ENCODE measurements around the gene RABAC1. TPM values are rescaled to one million over a fixed set of nuclear protein-coding genes. Genes with fewer than 3 reads are reported as not detected.

Gene RABAC1
- total RNA-seq, 1 donor from 2014 or later: 257 TPM

DNA sequence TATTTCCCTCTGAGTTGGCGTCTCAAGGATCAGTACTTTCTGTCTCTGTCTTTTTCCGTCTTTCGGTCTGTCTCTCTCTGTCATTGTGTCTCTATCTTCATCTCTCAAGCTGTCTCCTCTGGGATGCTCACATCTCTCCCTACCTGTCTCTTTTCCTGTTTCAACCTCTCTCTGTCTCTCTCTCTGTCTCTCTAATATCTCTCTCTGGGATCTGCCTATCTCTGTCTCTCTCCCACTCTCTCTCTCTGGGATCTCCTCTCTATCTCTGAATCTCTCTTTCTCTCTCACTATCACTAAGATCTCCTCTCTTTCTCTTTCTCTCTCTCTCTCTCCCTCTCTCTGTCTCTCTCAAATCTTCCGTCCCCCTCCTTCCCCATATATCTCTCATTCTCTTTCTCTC lies 30.9 kb upstream of the RABAC1 start:
- Histone ChIP-seq H3K9me3 (ENCODE audit: insufficient read depth, low read depth, low read length) (no peaks in the 10 kb centered on the region), H3K9ac (ENCODE audit: low read length) (no peak overlapping the region), H2AFZ (ENCODE audit: low read depth, low read length) (no peak overlapping the region), H4K20me1 (ENCODE audit: insufficient read depth, low read length) (peaks cover 3% of the 10 kb centered on the region), H3K27me3 (ENCODE audit: insufficient read depth, low read length) (peaks cover 16% of the 10 kb centered on the region), H3K79me2 (ENCODE audit: insufficient read depth, low read length) (no peaks in the 10 kb centered on the region), H3K27ac (ENCODE audit: low read depth, low read length) (no peak overlapping the region), H3K36me3 (ENCODE audit: insufficient read depth, low read length) (no peaks in the 10 kb centered on the region), H3K4me2 (ENCODE audit: low read length) (no peak overlapping the region), H3K4me3 (ENCODE audit: insufficient read depth, low read depth, low read length) (no peak overlapping the region), H3K4me1 (ENCODE audit: insufficient read depth, low read length) (no peaks in the 10 kb centered on the region)
- Mint-ChIP-seq H3K27ac (ENCODE audit: unreplicated experiment) (no peak overlapping the region), H3K4me3 (ENCODE audit: unreplicated experiment) (no peak overlapping the region), H3K4me1 (ENCODE audit: low read depth, unreplicated experiment) (peaks cover 3% of the 10 kb centered on the region), H3K36me3 (ENCODE audit: low read depth, unreplicated experiment) (peaks cover 6% of the 10 kb centered on the region), H3K27me3 (ENCODE audit: low read depth, unreplicated experiment) (peaks cover 35% of the 10 kb centered on the region), H3K9me3 (ENCODE audit: unreplicated experiment) (peaks cover under 1% of the 10 kb centered on the region)
- DNase-seq (ENCODE audit: low read depth) (no peak), FAIRE-seq (no peak)
- TF ChIP-seq, protein P1, sequence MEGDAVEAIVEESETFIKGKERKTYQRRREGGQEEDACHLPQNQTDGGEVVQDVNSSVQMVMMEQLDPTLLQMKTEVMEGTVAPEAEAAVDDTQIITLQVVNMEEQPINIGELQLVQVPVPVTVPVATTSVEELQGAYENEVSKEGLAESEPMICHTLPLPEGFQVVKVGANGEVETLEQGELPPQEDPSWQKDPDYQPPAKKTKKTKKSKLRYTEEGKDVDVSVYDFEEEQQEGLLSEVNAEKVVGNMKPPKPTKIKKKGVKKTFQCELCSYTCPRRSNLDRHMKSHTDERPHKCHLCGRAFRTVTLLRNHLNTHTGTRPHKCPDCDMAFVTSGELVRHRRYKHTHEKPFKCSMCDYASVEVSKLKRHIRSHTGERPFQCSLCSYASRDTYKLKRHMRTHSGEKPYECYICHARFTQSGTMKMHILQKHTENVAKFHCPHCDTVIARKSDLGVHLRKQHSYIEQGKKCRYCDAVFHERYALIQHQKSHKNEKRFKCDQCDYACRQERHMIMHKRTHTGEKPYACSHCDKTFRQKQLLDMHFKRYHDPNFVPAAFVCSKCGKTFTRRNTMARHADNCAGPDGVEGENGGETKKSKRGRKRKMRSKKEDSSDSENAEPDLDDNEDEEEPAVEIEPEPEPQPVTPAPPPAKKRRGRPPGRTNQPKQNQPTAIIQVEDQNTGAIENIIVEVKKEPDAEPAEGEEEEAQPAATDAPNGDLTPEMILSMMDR (IDR thresholded peaks at IDR 0.05; ENCODE audit: insufficient read depth, low read depth, low read length): no peak
- no peak for TF ChIP-seq EZH2 (IDR thresholded peaks at IDR 0.05; ENCODE audit: insufficient read depth, low read length)

DNA sequence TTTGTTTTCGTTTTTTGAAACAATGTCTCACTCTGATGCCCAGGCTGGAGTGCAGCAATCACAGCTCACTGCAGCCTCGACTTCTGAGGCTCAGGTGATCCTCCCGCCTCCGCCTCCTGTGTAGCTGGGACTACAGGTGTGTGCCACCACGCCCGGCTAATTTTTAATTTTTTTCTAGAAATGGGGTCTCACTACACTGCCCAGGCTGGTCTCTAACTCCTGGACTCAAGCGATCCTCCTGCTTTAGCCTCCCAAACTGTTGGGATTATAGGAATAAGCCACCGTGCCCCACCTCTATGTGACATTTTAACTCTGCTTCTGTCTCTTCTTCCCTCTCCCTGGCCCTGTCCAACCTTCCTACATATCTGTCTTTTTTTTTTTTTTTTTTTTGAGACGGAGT lies 29.8 kb upstream of the RABAC1 start:
- Histone ChIP-seq H3K4me1 (ENCODE audit: insufficient read depth, low read length) (no peaks in the 10 kb centered on the region), H3K36me3 (ENCODE audit: insufficient read depth, low read length) (no peaks in the 10 kb centered on the region), H3K4me3 (ENCODE audit: insufficient read depth, low read depth, low read length) (no peak overlapping the region), H3K27ac (ENCODE audit: low read depth, low read length) (no peak overlapping the region), H3K9me3 (ENCODE audit: insufficient read depth, low read depth, low read length) (no peaks in the 10 kb centered on the region), H3K79me2 (ENCODE audit: insufficient read depth, low read length) (no peaks in the 10 kb centered on the region), H3K9ac (ENCODE audit: low read length) (no peak overlapping the region), H2AFZ (ENCODE audit: low read depth, low read length) (no peak overlapping the region), H4K20me1 (ENCODE audit: insufficient read depth, low read length) (peaks cover 3% of the 10 kb centered on the region), H3K4me2 (ENCODE audit: low read length) (no peak overlapping the region), H3K27me3 (ENCODE audit: insufficient read depth, low read length) (peaks cover 11% of the 10 kb centered on the region)
- H3K4me1 Mint-ChIP-seq (ENCODE audit: low read depth, unreplicated experiment): peaks cover 3% of the 10 kb centered on the region
- H3K27ac Mint-ChIP-seq (ENCODE audit: unreplicated experiment): no peak overlapping the region
- peaks cover 6% of the 10 kb centered on the region for H3K36me3 Mint-ChIP-seq (ENCODE audit: low read depth, unreplicated experiment)
- FAIRE-seq: no peak
- H3K9me3 Mint-ChIP-seq (ENCODE audit: unreplicated experiment): no peaks in the 10 kb centered on the region
- no peak for DNase-seq (ENCODE audit: low read depth)
- H3K4me3 Mint-ChIP-seq (ENCODE audit: unreplicated experiment): no peak overlapping the region
- peaks cover 28% of the 10 kb centered on the region for H3K27me3 Mint-ChIP-seq (ENCODE audit: low read depth, unreplicated experiment)
- no peak for TF ChIP-seq EZH2 (IDR thresholded peaks at IDR 0.05; ENCODE audit: insufficient read depth, low read length)
- TF ChIP-seq, protein P1 (IDR thresholded peaks at IDR 0.05; ENCODE audit: insufficient read depth, low read depth, low read length): no peak

DNA sequence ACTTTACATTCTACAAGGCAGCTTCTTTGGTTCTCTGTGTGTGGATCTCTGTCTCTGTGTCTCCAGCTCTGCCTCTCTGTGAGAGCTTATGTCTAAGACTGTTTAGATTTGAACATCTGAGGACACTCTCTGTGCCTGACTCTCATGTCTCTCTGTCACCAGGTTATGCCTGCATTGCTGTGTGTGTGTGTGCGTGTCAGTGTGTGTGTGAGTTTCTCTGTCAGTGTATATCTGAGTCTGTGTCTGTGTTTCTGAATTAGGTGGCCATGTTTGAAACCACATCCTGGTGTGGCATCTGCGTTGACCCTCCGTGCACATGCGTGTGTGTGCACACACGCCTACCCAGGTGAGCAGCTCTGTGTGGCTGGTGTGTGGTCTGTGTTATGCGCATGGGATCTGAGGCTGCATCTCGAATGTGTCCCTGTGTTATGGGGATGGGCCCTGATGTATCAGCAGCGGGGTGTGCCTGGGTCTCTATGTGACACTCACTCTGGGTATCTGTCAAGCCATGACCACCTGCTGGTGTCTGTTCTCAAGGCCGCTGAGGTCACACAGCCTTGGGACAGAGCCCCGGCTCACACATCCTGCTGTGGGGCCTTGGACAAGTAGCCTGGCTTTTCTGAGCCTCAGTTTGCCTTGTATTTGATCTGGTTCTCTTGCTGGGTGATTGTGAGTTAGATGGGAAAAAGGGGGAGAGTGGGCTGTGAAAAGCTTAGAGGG lies 28.2 kb upstream of the RABAC1 start:
- no peak overlapping the region for H3K27ac ChIP-seq (ENCODE audit: low read depth, low read length)

More for the DNA sequence above, 28.2 kb upstream of the RABAC1 start:
- no peak overlapping the region for H2AFZ ChIP-seq (ENCODE audit: low read depth, low read length)
- no peak for DNase-seq (ENCODE audit: low read depth)
- no peaks in the 10 kb centered on the region for H3K36me3 ChIP-seq (ENCODE audit: insufficient read depth, low read length)
- H3K4me2 ChIP-seq (ENCODE audit: low read length): no peak overlapping the region
- Mint-ChIP-seq H3K27me3 (ENCODE audit: low read depth, unreplicated experiment) (peaks cover 19% of the 10 kb centered on the region), H3K36me3 (ENCODE audit: low read depth, unreplicated experiment) (peaks cover 6% of the 10 kb centered on the region), H3K4me3 (ENCODE audit: unreplicated experiment) (no peak overlapping the region), H3K27ac (ENCODE audit: unreplicated experiment) (no peak overlapping the region), H3K9me3 (ENCODE audit: unreplicated experiment) (no peaks in the 10 kb centered on the region), H3K4me1 (ENCODE audit: low read depth, unreplicated experiment) (no peaks in the 10 kb centered on the region)
- no peaks in the 10 kb centered on the region for H3K4me1 ChIP-seq (ENCODE audit: insufficient read depth, low read length)
- no peak overlapping the region for H3K4me3 ChIP-seq (ENCODE audit: insufficient read depth, low read depth, low read length)
- FAIRE-seq: no peak
- peaks cover 4% of the 10 kb centered on the region for H3K27me3 ChIP-seq (ENCODE audit: insufficient read depth, low read length)
- H3K9me3 ChIP-seq (ENCODE audit: insufficient read depth, low read depth, low read length): no peaks in the 10 kb centered on the region
- no peak for TF ChIP-seq EZH2 (IDR thresholded peaks at IDR 0.05; ENCODE audit: insufficient read depth, low read length)
- TF ChIP-seq, protein P1 (IDR thresholded peaks at IDR 0.05; ENCODE audit: insufficient read depth, low read depth, low read length): no peak
- H3K9ac ChIP-seq (ENCODE audit: low read length): no peak overlapping the region
- H4K20me1 ChIP-seq (ENCODE audit: insufficient read depth, low read length): peaks cover 3% of the 10 kb centered on the region
- H3K79me2 ChIP-seq (ENCODE audit: insufficient read depth, low read length): no peaks in the 10 kb centered on the region
